ENCODE results near the gene TRIM45.

- no peak for TF ChIP-seq CTCF (IDR thresholded peaks at IDR 0.05)
- no peak for TF ChIP-seq EP300 (IDR thresholded peaks at IDR 0.05)
- no peak for TF ChIP-seq POLR2A (IDR thresholded peaks at IDR 0.05)
- TF ChIP-seq POLR2AphosphoS5 (IDR thresholded peaks at IDR 0.05) = no peak
These were observed 28.4 kb downstream of the TRIM45 start for GRCh38 chr1:117093091-117093534.

All from upper lobe of left lung (tissue), 4 donors.